Measurements from ENCODE around the gene ITPR1.

Gene ITPR1

DNA sequence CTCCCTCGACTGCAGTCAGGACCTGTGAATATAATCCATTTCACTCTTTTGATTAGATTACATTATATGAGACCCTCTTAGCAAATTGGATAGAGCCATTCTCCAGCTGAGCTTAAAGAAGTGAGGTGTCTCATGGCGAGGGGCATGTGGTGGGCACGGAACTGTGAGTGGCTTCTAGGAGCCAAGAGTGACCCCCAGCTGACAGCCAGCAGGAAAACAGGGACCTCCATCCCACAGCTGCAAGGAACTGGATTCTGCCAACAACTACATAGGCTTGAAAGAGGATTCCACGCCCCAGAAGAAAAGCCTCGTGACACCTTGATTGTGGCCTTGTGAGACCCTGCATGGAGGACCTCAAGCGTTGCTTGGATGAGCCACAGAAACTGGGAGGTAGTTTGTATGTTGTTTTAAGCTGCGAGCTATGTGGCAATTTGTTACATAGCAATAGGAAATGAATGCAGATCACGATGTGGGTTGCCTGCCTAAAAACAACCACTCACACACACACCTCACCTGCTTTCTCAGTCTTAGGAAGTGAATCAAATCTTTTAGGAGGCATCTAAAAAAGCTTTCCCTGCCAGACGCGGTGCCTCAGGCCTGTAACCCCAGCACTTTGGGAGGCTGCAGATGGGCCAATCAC lies 401.9 kb downstream of the ITPR1 start:
- H3K27me3 ChIP-seq (ENCODE audit: control insufficient read depth, insufficient read depth, low read length) = no peaks in the 10 kb centered on the region
- H3K4me1 ChIP-seq (ENCODE audit: control insufficient read depth, insufficient read depth, low read length) = no peaks in the 10 kb centered on the region

DNA sequence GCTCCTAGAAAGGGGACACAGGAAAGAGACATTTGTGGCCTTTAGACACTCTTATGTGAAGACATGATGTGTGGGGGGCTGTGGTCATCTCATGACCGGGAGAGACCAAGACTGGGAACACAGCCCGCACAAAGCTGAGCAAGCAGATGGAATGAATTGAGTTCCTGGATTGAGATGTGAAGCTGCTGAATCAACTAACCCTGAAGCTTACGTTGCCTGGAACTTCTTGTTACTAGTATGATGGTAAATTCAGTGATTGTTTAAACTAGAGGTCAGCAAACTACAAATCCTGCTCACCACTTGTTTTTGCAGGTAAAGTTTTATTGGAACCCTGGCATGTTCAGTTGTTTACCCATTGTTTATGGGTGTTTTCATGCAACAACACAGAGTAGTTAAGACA lies 402.7 kb downstream of the ITPR1 start:
- Histone ChIP-seq H3K9me3 (ENCODE audit: control insufficient read depth, insufficient read depth, low read length) (no peaks in the 10 kb centered on the region), H3K36me3 (ENCODE audit: control insufficient read depth, insufficient read depth, low read length) (no peaks in the 10 kb centered on the region), H3K4me1 (ENCODE audit: control insufficient read depth, insufficient read depth, low read length) (no peaks in the 10 kb centered on the region), H3K4me3 (ENCODE audit: low read depth, low read length) (no peak overlapping the region), H3K27me3 (ENCODE audit: control insufficient read depth, insufficient read depth, low read length) (no peaks in the 10 kb centered on the region), H3K9ac (ENCODE audit: low read depth, low read length) (no peak overlapping the region)

More for the DNA sequence above, 401.9 kb downstream of the ITPR1 start:
- no peak overlapping the region for H3K4me3 ChIP-seq (ENCODE audit: low read depth, low read length)
- H3K9me3 ChIP-seq (ENCODE audit: control insufficient read depth, insufficient read depth, low read length) = no peaks in the 10 kb centered on the region
- no peaks in the 10 kb centered on the region for H3K36me3 ChIP-seq (ENCODE audit: control insufficient read depth, insufficient read depth, low read length)
- H3K9ac ChIP-seq (ENCODE audit: low read depth, low read length) = no peak overlapping the region

Data from iPS-15b (cell line).